ENCODE measurements around the gene TTC39B.
"Not testable (repeated sequence)": the region's sequence is repeated elsewhere in the genome, so short reads cannot be mapped to it uniquely, and the experiment has no call there.

The TTC39B gene

GRCh38 chr9:15262581-15262980 is 44.4 kb downstream of the TTC39B start:
- no peak for DNase-seq

- DNase-seq: no peak
Measured at GRCh38 chr9:15256426-15256825, 50.6 kb downstream of the TTC39B start.

- DNase-seq: no peak
Measured at GRCh38 chr9:15253786-15254185, 53.2 kb downstream of the TTC39B start.

GRCh38 chr9:15253197-15253596 is 53.8 kb downstream of the TTC39B start:
- no peak for DNase-seq

GRCh38 chr9:15249981-15250380 is 57.0 kb downstream of the TTC39B start:
- DNase-seq: peak in 1 of 2 experiments; percentile 47

GRCh38 chr9:15249042-15249818 is 57.8 kb downstream of the TTC39B start:
- DNase-seq: peak in 1 of 2 experiments; percentile 26

GRCh38 chr9:15248621-15249020 is 58.4 kb downstream of the TTC39B start:
- DNase-seq: peak in 1 of 2 experiments; percentile 37

- no peak for DNase-seq
Measured at GRCh38 chr9:15248081-15248480, 58.9 kb downstream of the TTC39B start.

- DNase-seq: no peak
Measured at GRCh38 chr9:15246708-15247107, 60.3 kb downstream of the TTC39B start.

- DNase-seq: no peak
Measured at GRCh38 chr9:15246243-15246642, 60.8 kb downstream of the TTC39B start.

GRCh38 chr9:15244001-15244441 is 63.0 kb downstream of the TTC39B start:
- no peak for DNase-seq

GRCh38 chr9:15243081-15243480 is 63.9 kb downstream of the TTC39B start:
- no peak for DNase-seq

- DNase-seq: no peak
Measured at GRCh38 chr9:15240927-15241326, 66.1 kb downstream of the TTC39B start.

GRCh38 chr9:15239816-15240215 is 67.2 kb downstream of the TTC39B start:
- DNase-seq: no peak

GRCh38 chr9:15238646-15239045 is 68.4 kb downstream of the TTC39B start:
- DNase-seq: no peak

GRCh38 chr9:15235658-15236057 is 71.4 kb downstream of the TTC39B start:
- DNase-seq: no peak

- not testable (repeated sequence) for DNase-seq
Measured at GRCh38 chr9:15233941-15234490, 73.0 kb downstream of the TTC39B start.

GRCh38 chr9:15232706-15233280 is 74.2 kb downstream of the TTC39B start:
- DNase-seq: not testable (repeated sequence)

GRCh38 chr9:15231788-15232635 is 75.0 kb downstream of the TTC39B start:
- no peak for DNase-seq

- DNase-seq: no peak
Measured at GRCh38 chr9:15229409-15229808, 77.6 kb downstream of the TTC39B start.

GRCh38 chr9:15227491-15227890 is 79.5 kb downstream of the TTC39B start:
- DNase-seq: no peak

GRCh38 chr9:15225564-15226126 is 81.4 kb downstream of the TTC39B start:
- DNase-seq: no peak

GRCh38 chr9:15222313-15222712 is 84.7 kb downstream of the TTC39B start:
- no peak for DNase-seq
